Activated naive CD8-positive, alpha-beta T cell treated with anti-CD3 and anti-CD28 coated beads, Interleukin-2, amount 10 ng/mL, durations not matched to agents 7 days and 5 days (primary cell): ENCODE measurements around the gene GCNT2. TPM values are rescaled to one million over a fixed set of nuclear protein-coding genes. Genes with fewer than 3 reads are reported as not detected.
"Not testable (repeated sequence)": the region's sequence is repeated elsewhere in the genome, so short reads cannot be mapped to it uniquely, and the experiment has no call there.

ENCODE experiments used
- ATAC-seq: fragments of 150-1000 bp; cut with Tn5 transposase; one replicate; pipeline ENCODE4 v1.10.0; 2021; ENCODE audit warnings: low read depth, moderate library complexity
- POLR2A ChIA-PET: fragments of 350-600 bp; sonication (Branson Sonifier 250); formaldehyde crosslinking; loops from one replicate; lab custom pipeline; 2021; ENCODE audit warnings: antibody characterized with exemption; lab: Charles Lee
- DNase-seq: peaks from one replicate; pipeline ENCODE4 v3.0.0; 2021
- H3K27ac Mint-ChIP-seq: one replicate; pipeline ENCODE4 v1.8.0; 2022; ENCODE audit warnings: mild to moderate bottlenecking, mixed read lengths
- H3K27me3 Mint-ChIP-seq: one replicate; pipeline ENCODE4 v1.8.0; 2022; ENCODE audit warnings: mild to moderate bottlenecking, moderate library complexity, mixed read lengths
- H3K36me3 Mint-ChIP-seq: one replicate; pipeline ENCODE4 v1.8.0; 2021; ENCODE audit warnings: mild to moderate bottlenecking, mixed read lengths
- H3K4me1 Mint-ChIP-seq: one replicate; pipeline ENCODE4 v1.8.0; 2021; ENCODE audit warnings: mixed read lengths
- H3K4me3 Mint-ChIP-seq: one replicate; pipeline ENCODE4 v1.8.0; 2022; ENCODE audit warnings: mild to moderate bottlenecking, moderate library complexity, mixed read lengths
- H3K9me3 Mint-ChIP-seq: one replicate; pipeline ENCODE4 v1.8.0; 2021; ENCODE audit warnings: mixed read lengths
- total RNA-seq, 2 experiments: library from RNA; stranded (reverse); gene quantifications; one replicate each; pipeline ENCODE4 v1.2.3, GENCODE V29; 2021

The GCNT2 gene
- total RNA-seq, 2 experiments from 2014 or later: 7.5 to 8.9 TPM

DNA sequence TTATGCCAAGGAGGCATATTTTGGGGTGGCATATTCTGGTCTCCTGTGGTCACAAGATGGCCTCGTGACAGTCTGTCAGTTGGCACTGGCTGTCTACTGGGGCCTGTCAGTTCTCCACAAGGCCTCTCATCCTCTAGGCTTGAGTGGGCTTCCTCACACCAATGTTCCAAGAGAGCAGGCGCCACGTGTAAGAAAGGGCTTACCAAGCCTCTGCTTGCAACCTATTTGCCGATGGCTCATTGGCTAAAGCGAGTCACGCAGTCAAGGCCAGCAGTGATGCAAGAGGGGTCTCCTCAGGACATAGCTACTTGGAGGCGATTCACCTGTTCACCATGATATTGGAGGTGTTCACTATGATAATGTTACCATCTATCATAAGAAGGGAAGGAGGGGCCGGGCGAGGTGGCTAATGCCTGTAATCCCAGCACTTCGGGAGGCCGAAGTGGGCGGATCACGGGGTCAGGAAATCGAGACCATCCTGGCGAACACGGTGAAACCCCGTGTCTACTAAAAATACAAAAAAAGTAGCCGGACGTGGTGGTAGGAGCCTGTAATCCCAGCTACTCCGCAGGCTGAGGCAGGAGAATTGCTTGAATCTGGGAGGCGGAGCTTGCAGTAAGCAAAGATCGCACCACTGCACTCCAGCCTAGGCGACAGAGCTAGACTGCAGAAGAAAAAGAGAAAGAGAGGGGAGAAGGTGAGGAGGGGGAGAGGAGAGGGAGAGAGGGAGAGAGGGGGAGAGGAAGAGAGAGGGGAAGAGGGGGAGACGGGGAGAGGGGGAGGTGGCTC is 138.0 kb downstream of the GCNT2 start:
- no peak for ATAC-seq
- peaks cover 3% of the 10 kb centered on the region for H3K27me3 Mint-ChIP-seq
- POLR2A ChIA-PET: interaction anchor here (0.6 to 1.3 kb wide), 2 partner anchors 131 to 349 kb away, joined by 3 read pairs; no protein-coding TSS in a partner anchor
- H3K27ac Mint-ChIP-seq: peak overlapping the region; percentile 75
- H3K4me1 Mint-ChIP-seq: peaks cover 22% of the 10 kb centered on the region
- H3K9me3 Mint-ChIP-seq: peaks cover 3% of the 10 kb centered on the region
- peaks cover 2% of the 10 kb centered on the region for H3K36me3 Mint-ChIP-seq
- DNase-seq: no peak
- H3K4me3 Mint-ChIP-seq: peak overlapping the region; percentile 81

DNA sequence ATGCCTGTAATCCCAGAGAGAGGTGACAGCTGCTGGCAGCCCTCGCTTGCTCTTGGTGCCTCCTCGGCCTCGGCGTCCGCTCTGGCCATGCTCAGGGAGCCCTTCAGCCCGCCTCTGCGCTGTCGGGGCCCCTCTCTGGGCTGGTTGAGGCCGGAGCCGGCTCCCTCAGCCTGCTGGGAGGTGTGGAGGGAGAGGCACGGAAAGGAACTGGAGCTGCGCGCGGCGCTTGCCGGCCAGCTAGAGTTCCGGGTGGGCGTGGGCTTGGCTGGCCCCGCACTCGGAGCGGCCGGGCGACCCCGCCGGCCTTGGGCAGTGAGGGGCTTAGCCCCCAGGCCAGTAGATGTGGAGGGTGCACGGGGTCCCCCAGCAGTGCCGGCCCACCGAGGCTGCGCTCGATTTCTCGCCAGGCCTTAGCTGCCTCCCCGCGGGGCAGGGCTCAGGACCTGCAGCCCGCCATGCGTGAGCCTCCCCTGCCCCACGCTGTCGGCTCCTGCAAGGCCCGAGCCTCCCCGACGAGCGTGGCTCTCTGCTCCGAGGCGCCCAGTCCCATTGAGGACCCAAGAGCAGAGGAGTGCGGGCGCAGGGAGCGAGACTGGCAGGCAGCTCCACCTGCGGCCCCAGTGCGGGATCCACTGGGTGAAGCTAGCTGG is 138.7 kb downstream of the GCNT2 start:
- Mint-ChIP-seq H3K4me3 (peak overlapping the region; percentile 81), H3K4me1 (peaks cover 21% of the 10 kb centered on the region), H3K27ac (no peak overlapping the region), H3K36me3 (peaks cover 7% of the 10 kb centered on the region), H3K27me3 (peaks cover 6% of the 10 kb centered on the region), H3K9me3 (peaks cover 8% of the 10 kb centered on the region)
- DNase-seq: peak; percentile 49
- POLR2A ChIA-PET: interaction anchor here (0.6 to 1.3 kb wide), 4 partner anchors 61 to 348 kb away, joined by 3 to 4 read pairs (median 4); no protein-coding TSS in a partner anchor
- ATAC-seq: peak; percentile 41

DNA sequence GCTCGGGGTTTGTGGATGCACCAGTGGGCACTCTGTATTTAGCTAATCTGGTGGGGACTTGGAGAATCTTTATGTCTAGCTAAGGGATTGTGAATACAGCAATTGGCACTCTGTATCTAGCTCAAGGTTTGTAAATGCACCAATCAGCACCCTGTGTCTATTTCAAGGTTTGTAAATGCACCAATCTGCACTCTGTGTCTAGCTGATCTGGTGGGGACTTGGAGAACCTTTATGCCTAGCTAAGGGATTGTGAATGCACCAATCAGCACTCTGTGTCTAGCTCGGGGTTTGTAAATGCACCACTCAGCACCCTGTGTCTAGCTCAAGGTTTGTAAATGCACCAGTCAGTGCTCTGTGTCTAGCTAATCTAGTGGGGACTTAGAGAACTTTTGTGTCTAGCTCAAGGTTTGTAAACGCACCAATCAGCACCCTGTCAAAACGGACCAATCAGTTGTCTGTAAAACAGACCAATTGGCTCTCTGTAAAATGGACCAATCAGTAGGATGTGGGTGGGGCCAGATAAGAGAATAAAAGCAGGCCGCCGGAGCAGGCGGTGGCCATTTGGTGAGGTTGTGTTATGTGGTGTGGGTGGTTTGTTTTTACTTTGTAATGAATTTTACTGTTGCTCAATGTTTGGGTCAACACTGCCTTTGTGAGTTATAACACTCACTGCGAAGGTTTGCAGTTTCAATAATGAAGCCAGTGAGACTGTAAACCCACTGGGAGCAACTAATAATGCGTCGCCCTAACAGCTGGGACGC is 139.5 kb downstream of the GCNT2 start:
- POLR2A ChIA-PET: interaction anchor here (1.1 kb wide), 2 partner anchors 61 to 77 kb away, joined by 4 read pairs; no protein-coding TSS in a partner anchor
- not testable (repeated sequence) for H3K27me3 Mint-ChIP-seq

DNA sequence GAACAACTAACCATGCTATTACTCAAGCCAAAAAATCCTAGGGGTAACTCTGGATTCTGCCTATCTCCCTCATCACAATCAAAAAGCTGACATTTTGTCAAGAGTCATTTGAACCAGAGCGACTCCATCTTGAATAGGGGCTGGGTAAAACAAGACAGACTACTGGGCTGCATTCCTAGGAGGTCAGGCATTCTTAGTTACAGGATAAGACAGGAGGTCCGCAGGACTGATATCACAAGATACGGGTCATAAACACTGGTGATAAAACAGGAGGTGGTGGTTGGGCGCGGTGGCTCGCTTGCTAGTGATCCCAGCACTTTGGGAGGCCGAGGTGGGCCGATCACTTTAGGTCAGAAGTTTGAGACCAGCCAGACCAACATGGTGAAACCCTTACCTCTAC is 141.1 kb downstream of the GCNT2 start:
- H3K36me3 Mint-ChIP-seq: peaks cover 15% of the 10 kb centered on the region
- peaks cover 15% of the 10 kb centered on the region for H3K9me3 Mint-ChIP-seq
- H3K4me1 Mint-ChIP-seq: peaks cover 6% of the 10 kb centered on the region
- POLR2A ChIA-PET: interaction anchor here (0.9 kb wide), 1 partner anchor 33 kb away, joined by 8 read pairs; the partner anchor contains the start of gene PAK1IP1
- peaks cover 16% of the 10 kb centered on the region for H3K27me3 Mint-ChIP-seq
- no peak overlapping the region for H3K4me3 Mint-ChIP-seq
- ATAC-seq (no peak), DNase-seq (no peak)
- no peak overlapping the region for H3K27ac Mint-ChIP-seq

More for the DNA sequence above, 139.5 kb downstream of the GCNT2 start:
- Mint-ChIP-seq H3K4me3 (peak overlapping the region; percentile 81), H3K27ac (peak overlapping the region; percentile 38), H3K4me1 (peaks cover 13% of the 10 kb centered on the region)
- ATAC-seq, H3K36me3 Mint-ChIP-seq, H3K9me3 Mint-ChIP-seq, DNase-seq: not testable (repeated sequence)

DNA sequence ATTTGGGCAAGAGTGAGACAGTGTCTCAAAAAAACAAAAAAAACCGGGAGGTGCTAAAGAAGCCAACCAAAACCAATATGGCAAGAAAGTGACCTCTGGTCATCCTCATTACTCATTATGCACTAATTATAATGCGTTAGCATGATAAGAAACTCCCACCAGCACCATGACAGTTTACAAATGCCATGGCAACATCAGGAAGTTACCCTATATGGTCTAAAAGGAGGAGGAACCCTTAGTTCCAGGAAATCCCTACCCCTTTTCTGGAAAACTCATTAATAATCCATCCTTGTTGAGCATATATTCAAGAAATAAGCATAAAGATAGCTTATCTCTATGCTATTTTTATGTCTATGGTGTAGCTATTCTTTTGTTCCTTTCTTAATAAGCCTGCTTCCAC is 141.6 kb downstream of the GCNT2 start:
- Mint-ChIP-seq H3K9me3 (peaks cover 17% of the 10 kb centered on the region), H3K4me3 (no peak overlapping the region), H3K36me3 (peaks cover 18% of the 10 kb centered on the region), H3K4me1 (peaks cover 9% of the 10 kb centered on the region), H3K27ac (no peak overlapping the region), H3K27me3 (peaks cover 16% of the 10 kb centered on the region)
- DNase-seq (no peak), ATAC-seq (no peak)
- POLR2A ChIA-PET: interaction anchor here (0.9 kb wide), 1 partner anchor 32 kb away, joined by 8 read pairs; the partner anchor contains the start of gene PAK1IP1

DNA sequence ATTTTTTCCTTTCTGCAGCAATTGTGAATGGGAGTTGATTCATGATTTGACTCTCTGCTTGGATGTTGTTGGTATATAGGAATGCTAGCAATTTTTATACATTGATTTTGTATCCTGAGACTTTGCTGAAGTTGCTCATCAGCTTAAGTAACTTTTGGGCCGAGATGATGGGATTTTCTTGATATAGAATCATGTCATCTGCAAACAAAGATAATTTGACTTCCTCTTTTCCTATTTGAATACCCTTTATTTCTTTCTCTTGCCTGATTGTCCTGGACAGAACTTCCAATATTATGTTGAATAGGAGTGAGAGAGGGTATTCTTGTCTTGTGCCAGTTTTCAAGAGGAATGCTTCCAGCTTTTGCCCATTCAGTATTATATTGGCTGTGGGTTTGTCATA is 144.4 kb downstream of the GCNT2 start:
- H3K4me1 Mint-ChIP-seq, ATAC-seq, POLR2A ChIA-PET, H3K27ac Mint-ChIP-seq, H3K4me3 Mint-ChIP-seq, DNase-seq: not testable (repeated sequence)
- H3K9me3 Mint-ChIP-seq: peaks cover 17% of the 10 kb centered on the region
- peaks cover 16% of the 10 kb centered on the region for H3K27me3 Mint-ChIP-seq
- H3K36me3 Mint-ChIP-seq: peaks cover 19% of the 10 kb centered on the region

DNA sequence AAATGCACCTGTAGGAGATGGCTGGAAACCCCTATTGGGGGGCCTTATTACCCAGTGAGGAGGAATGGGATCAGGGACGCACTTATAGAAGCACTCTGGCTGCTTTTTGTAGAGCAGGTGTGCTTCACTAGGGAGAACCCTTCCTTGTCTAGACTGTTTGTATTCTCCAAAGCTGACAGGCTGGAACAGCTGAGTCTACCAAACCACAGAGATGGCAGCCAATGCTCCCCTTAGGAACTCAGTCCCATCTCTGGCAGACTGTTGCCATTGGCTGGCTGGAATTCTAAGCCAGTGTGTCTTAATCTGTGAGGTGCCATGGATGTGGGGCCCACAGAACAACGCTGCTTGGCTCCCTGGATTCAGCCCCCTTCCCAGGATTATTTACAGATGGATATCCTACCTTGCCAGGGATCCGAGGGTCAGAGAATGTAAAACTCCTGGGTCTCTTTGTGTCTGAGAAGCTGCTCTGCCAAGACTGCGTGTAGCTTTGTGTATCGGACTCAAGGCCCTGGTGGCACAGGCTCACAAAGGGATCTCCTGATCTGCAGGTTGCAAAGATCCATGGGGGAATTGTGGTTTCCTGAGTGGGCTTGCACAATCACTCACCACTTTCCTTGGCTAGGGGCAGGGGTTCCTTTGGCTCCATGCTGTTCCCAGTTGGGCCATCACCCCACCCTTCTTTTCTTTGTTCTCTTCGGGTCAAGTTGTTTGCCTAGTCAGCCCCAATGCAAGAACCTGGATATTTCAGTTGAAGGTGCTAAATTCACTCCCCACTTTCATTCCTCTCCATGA is 147.2 kb downstream of the GCNT2 start:
- Mint-ChIP-seq H3K4me1 (peaks cover 7% of the 10 kb centered on the region), H3K9me3 (peaks cover 14% of the 10 kb centered on the region), H3K27ac (no peak overlapping the region), H3K36me3 (peaks cover 17% of the 10 kb centered on the region), H3K27me3 (peaks cover 13% of the 10 kb centered on the region), H3K4me3 (no peak overlapping the region)
- POLR2A ChIA-PET: no interaction called here
- ATAC-seq: no peak
- DNase-seq: no peak

DNA sequence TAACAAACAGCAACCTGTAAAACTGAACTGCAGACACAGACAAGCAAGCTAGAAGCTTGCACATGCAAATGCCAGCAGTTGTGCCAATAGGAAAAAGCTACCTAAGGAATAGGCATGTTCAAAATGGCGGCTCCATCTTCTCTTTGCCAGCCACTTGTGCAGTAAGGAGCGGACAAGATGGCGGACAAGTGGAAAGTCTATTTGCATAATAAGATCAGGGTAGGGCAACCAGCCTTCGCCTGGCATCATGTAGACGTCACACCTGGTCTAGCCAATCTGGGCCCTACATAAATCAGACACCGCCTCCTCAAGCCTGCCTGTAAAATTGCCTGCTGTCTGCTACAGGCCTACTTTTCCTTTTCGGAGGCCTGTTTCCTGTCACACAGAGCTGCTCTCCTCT is 155.3 kb downstream of the GCNT2 start:
- no peaks in the 10 kb centered on the region for H3K27me3 Mint-ChIP-seq
- H3K4me3 Mint-ChIP-seq: no peak overlapping the region
- DNase-seq: no peak
- peaks cover 8% of the 10 kb centered on the region for H3K36me3 Mint-ChIP-seq
- peaks cover 3% of the 10 kb centered on the region for H3K4me1 Mint-ChIP-seq
- H3K27ac Mint-ChIP-seq: no peak overlapping the region
- ATAC-seq: no peak
- H3K9me3 Mint-ChIP-seq: peaks cover 3% of the 10 kb centered on the region
- POLR2A ChIA-PET: no interaction called here

DNA sequence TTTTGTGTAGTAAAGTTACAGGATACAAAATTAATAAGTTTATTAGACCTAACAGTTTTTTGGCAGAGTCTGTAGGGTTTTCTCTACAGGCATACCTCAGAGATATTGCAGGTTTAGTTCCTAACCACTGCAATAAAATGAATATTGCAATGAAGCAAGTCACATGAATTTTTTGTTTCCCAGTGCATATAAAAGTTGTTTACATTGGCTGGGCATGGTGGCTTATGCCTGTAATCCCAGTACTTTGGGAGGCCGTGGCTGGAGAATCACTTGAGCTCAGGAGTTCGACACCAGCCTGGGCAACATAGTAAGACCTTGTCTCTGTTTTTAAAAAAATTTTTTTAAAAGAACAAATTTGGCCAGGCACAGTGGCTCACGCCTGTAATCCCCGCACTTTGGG is 157.3 kb downstream of the GCNT2 start:
- H3K36me3 Mint-ChIP-seq: peaks cover 20% of the 10 kb centered on the region
- ATAC-seq (no peak), DNase-seq (no peak)
- H3K4me3 Mint-ChIP-seq: no peak overlapping the region
- H3K27ac Mint-ChIP-seq: no peak overlapping the region
- H3K9me3 Mint-ChIP-seq: peaks cover 4% of the 10 kb centered on the region
- peaks cover 20% of the 10 kb centered on the region for H3K4me1 Mint-ChIP-seq
- no peaks in the 10 kb centered on the region for H3K27me3 Mint-ChIP-seq
- POLR2A ChIA-PET: interaction anchor here (0.6 kb wide), 1 partner anchor 81 kb away, joined by 4 read pairs; no protein-coding TSS in a partner anchor

Other genes starting within 250 kb of the GCNT2 start
- gene TFAP2A, start 106.3 kb upstream of the GCNT2 start, total RNA-seq: not detected
- 1 to 10 TPM in 1 of 2 experiments, under 1 TPM in 1; 0.54 to 3.0 TPM for gene C6orf52, start 173.3 kb downstream of the GCNT2 start, total RNA-seq
- gene PAK1IP1, start 173.6 kb downstream of the GCNT2 start, total RNA-seq: 10 to 100 TPM; 11.1 to 11.6 TPM
- 10 to 100 TPM; 41.5 to 44.2 TPM for gene TMEM14C, start 201.7 kb downstream of the GCNT2 start, total RNA-seq
- 10 to 100 TPM; 81.6 to 90.7 TPM for gene TMEM14B, start 226.5 kb downstream of the GCNT2 start, total RNA-seq